KOPT-K1 (cell line): ENCODE data around the gene THEM5.
"Not testable (repeated sequence)": the region's sequence is repeated elsewhere in the genome, so short reads cannot be mapped to it uniquely, and the experiment has no call there.

ENCODE experiments used
- H3K27ac ChIP-seq: fragments of 200-600 bp; sonication (generic); 2 replicates; pipeline ENCODE4 v1.5.1; 2016; ENCODE audit warnings: antibody characterized with exemption, mild to moderate bottlenecking, low read depth, low read length; ENCODE audit not compliant: poor library complexity, severe bottlenecking
- H3K36me3 ChIP-seq: fragments of 200-600 bp; sonication (generic); 2 replicates; pipeline ENCODE4 v1.5.1; 2017; ENCODE audit warnings: antibody characterized with exemption, mild to moderate bottlenecking, low read length, moderate library complexity; ENCODE audit not compliant: insufficient read depth
- H3K9me3 ChIP-seq: fragments of 200-600 bp; sonication (generic); 2 replicates; pipeline ENCODE4 v1.5.1; 2017; ENCODE audit warnings: antibody characterized with exemption, low read length, mild to moderate bottlenecking; ENCODE audit not compliant: insufficient read depth, poor library complexity, severe bottlenecking

Gene THEM5

DNA sequence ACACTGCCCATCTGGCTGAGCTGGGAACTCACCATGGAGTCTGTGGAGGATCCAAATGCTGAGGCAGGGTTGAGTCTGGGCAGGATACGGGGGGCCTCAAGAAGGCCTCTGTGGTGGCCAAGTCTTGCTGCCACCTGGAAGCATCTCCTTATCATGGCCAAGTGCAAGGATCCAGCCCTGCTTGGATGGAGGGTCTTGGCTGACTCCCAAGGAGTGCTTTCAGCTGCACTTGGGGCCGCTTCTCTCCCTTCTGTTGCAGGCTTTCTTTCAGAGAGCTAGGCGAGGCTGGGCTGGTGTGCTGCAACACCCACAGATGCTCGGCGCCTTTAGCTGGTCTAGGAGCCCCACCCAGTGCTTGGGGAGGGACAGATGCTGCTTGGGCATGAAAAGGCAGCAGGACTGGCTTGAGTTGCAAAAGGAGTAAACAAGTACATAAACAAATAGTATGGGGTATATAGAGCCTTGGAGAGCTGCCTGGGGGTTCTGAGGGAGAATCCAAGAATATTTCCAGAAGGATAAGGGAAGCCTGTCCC, at the start of gene THEM5:
TSS of gene THEM5 (minus strand) at position 302 of the 533 bp plus-strand sequence. CDS start at position 155, 147 bp downstream.
- H3K27ac ChIP-seq = no peak within 1 kb of the TSS
- H3K9me3 ChIP-seq = no peaks in the 10 kb centered on the region
- no peaks in the 10 kb centered on the region for H3K36me3 ChIP-seq

DNA sequence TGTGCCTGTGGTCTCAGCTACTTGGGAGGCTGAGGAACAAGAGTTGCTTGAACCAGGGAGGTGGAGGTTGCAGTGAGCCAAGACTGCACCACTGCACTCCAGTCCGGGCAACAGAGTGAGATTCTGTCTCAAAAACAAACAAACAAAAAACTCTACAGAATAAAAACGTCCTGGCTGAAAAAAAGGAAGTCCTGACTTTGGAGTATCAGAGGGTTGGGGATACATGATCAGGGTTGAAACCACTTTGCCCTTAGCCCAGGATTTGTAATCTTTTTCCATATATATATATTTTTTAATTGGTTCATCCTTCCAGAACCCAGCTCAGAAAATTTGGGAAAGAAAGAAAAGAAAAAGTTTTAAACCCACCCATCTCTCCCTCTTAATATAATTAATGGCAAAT, 49.3 kb upstream of the THEM5 start:
- Histone ChIP-seq H3K9me3 (peaks cover 44% of the 10 kb centered on the region), H3K27ac (no peak overlapping the region), H3K36me3 (no peaks in the 10 kb centered on the region)

DNA sequence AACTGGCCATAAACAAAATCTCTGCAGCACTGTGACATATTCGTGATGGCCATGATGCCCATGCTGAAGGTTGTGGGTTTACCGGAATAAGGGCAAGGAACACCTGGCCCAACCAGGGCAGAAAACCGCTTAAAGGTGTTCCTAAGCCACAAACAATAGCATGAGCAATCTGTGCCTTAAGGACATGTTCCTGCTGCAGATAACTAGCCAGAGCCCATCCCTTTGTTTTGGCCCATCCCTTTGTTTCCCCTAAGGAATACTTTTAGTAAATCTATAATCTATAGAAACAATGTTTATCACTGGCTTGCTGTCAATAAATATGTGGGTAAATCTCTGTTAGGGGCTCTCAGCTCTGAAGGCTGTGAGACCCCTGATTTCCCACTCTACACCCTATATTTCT, 47.3 kb upstream of the THEM5 start:
- peaks cover 26% of the 10 kb centered on the region for H3K9me3 ChIP-seq
- not testable (repeated sequence) for H3K36me3 ChIP-seq, H3K27ac ChIP-seq

DNA sequence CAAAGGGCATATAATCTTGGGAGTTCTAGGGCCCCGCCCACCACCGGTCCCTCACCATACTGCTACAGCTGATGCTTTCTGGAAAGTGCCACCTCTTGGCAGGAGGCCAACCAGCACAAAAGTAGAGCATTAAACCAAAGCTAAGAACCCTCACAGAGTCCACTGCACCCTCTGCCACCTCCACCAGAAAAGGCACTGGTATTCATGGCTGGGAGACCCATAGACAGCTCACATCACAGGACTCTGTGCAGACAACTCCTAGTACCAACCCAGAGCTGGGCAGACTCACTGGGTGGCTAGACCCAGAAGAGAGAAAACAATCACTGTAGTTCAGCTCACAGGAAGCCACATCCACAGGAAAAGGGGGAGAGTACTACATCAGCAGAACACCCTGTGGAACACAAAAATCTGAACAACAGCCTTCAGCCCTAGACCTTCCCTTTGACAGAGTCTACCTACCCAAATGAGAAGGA, 45.0 kb upstream of the THEM5 start:
- H3K9me3 ChIP-seq = peaks cover 26% of the 10 kb centered on the region
- no peaks in the 10 kb centered on the region for H3K36me3 ChIP-seq
- H3K27ac ChIP-seq = no peak overlapping the region

DNA sequence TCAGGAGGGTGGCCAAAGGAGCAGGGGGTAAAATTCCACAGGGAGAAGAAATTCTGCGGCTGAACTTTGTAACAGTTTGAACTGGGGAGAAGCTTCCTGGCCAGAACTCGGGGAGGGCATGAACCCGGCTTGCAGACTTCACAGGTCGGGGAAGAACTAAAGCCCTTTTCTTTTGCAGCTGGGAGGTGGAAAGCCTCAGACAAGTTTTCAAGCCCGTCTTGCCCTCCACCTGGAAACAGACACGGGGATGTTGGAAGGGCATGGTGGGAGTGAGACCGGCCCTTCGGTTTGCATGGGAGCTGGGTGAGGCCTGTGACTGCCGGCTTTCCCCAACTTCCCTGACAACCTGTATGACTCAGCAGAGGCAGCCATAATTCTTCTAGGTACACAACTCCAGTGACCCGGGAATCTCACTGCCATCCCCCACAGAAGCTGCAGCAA, 44.5 kb upstream of the THEM5 start:
- H3K9me3 ChIP-seq = peaks cover 26% of the 10 kb centered on the region
- H3K27ac ChIP-seq = no peak overlapping the region
- H3K36me3 ChIP-seq = no peaks in the 10 kb centered on the region

DNA sequence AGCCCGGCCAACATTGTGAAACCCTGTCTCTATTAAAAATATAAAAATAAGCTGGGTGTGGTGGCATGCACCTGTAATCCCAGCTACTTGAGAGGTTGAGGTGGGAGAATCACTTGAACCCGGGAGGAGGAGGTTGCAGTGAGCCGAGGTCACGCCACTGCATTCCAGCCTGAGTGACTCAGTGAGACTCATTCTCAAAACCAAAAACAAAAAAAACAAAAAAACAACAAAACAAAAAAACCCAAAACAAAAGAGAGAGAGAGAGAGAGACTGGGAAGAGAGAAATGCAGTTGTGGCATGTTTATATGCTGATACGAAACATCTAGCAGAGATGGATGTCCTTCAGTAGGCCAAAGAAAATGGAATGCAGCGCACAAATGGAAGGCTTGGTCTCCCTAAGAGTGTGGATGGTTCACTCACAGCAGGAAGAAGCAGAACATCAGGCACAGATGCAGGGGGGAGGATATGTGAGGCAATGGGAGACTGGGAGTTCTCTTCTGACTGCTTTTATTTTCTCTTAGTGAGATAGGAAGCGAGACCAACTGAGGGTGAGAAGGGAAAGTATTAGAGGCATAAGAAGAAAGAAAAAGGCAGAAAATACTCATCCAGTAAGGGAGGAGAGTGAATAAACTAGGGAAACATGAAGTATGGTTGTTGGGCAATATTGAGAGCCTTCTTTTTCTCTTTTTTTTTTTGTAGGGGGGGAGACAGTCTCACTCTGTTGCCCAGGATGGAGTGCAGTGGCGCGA, 39.8 kb upstream of the THEM5 start:
- Histone ChIP-seq H3K36me3 (no peaks in the 10 kb centered on the region), H3K9me3 (no peaks in the 10 kb centered on the region), H3K27ac (no peak overlapping the region)

DNA sequence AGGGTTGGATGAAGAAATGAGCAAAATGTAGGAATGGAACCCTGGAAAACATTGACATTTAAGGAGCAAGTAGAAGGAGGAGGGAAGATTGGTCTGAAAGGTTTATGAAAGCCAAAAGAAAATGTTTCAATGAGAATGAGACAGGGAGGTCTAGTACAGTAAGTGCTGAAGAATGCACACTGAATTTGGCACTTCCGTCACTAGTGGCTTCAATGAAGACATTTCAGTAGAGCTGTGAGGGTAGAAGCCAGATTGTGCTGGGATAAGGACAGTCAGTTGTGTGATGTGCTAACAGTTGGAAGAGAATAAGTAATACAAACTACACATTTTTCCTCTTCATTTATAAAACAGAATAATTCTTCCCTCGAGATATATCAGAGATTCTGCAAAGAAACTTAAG, 38.7 kb upstream of the THEM5 start:
- H3K27ac ChIP-seq = no peak overlapping the region
- H3K9me3 ChIP-seq = no peaks in the 10 kb centered on the region
- H3K36me3 ChIP-seq = no peaks in the 10 kb centered on the region

DNA sequence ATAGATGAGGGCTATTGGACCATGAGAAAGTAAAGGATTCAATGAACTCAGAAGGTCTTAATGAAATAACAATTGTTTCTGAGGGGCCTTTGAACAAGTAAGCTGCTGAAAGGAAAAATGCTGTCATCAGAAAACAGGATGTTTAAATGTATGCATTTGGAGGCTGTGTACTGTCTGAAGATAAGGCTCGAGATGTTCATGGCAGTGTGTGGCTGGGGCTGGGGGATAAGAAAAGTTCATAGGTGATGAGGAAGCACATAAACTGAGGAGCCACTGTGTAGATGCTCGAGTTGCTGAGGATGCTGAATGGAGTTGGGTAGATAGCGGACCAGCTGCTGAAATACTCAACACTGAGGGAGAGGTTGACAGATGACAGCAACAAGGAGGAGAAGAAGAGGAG, 38.0 kb upstream of the THEM5 start:
- peaks cover 6% of the 10 kb centered on the region for H3K9me3 ChIP-seq
- H3K36me3 ChIP-seq = no peaks in the 10 kb centered on the region
- H3K27ac ChIP-seq = no peak overlapping the region

GRCh38 chr1:151888972-151889570, 35.6 kb upstream of the THEM5 start:
- Histone ChIP-seq H3K27ac (no peak overlapping the region), H3K9me3 (peaks cover 8% of the 10 kb centered on the region), H3K36me3 (no peaks in the 10 kb centered on the region)

DNA sequence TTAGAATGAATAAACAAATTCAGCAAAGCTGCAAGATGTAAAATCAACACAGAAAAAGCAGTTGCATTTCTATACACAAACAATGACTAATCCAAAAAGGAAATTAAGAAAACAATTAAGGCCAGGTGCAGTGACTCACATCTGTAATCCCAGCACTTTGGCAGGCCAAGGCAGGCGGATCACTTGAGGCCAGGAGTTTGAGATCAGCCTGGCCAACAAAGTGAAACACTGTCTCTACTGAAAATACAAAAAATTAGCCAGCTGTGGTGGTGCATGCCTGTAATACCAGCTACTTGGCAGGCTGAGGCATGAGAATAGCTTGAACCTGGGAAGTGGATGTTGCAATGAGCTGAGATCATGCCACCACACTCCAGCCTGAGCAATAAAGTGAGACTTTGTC, 33.5 kb upstream of the THEM5 start:
- Histone ChIP-seq H3K27ac (no peak overlapping the region), H3K36me3 (no peaks in the 10 kb centered on the region), H3K9me3 (peaks cover 8% of the 10 kb centered on the region)

DNA sequence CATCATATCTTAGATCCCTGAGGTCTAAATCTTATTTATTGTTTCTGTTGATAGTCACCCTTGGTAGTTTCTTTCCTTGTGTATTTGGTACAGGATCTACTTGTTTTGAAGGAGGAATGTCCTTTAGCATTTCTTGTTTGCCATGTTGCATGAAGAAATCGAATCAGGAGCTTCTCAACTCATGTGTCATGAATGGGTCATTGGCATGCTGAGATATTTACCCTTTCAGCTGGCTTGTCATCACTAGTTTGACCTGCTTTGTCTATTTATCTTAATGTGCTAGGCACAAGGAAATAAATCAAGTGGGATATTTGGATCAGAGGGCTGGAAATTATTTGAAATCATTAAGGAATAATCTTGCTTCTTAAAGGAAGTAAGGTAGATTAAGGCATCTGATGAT, 32.0 kb upstream of the THEM5 start:
- Histone ChIP-seq H3K36me3 (no peaks in the 10 kb centered on the region), H3K9me3 (peaks cover 8% of the 10 kb centered on the region), H3K27ac (no peak overlapping the region)

GRCh38 chr1:151884879-151885278, 31.4 kb upstream of the THEM5 start:
- not testable (repeated sequence) for H3K36me3 ChIP-seq, H3K27ac ChIP-seq, H3K9me3 ChIP-seq

- H3K36me3 ChIP-seq, H3K9me3 ChIP-seq, H3K27ac ChIP-seq: not testable (repeated sequence)
Observed at GRCh38 chr1:151884445-151884844, 30.9 kb upstream of the THEM5 start.

- not testable (repeated sequence) for H3K36me3 ChIP-seq, H3K9me3 ChIP-seq, H3K27ac ChIP-seq
Observed at GRCh38 chr1:151883898-151884297, 30.4 kb upstream of the THEM5 start.

GRCh38 chr1:151882918-151883317, 29.4 kb upstream of the THEM5 start:
- not testable (repeated sequence) for H3K9me3 ChIP-seq, H3K27ac ChIP-seq, H3K36me3 ChIP-seq

- H3K27ac ChIP-seq = no peak overlapping the region
- H3K36me3 ChIP-seq = no peaks in the 10 kb centered on the region
- H3K9me3 ChIP-seq = peaks cover 8% of the 10 kb centered on the region
Observed at GRCh38 chr1:151882466-151882865, 29.0 kb upstream of the THEM5 start.
